GM21367 (cell line): ENCODE results near the gene NUBP1.

ENCODE experiments used
- ATAC-seq: cut with Tn5 transposase; IDR thresholded peaks from one replicate; pipeline ENCODE4 v1.9.1; 2021; ENCODE audit not compliant: unreplicated experiment

The NUBP1 gene

DNA sequence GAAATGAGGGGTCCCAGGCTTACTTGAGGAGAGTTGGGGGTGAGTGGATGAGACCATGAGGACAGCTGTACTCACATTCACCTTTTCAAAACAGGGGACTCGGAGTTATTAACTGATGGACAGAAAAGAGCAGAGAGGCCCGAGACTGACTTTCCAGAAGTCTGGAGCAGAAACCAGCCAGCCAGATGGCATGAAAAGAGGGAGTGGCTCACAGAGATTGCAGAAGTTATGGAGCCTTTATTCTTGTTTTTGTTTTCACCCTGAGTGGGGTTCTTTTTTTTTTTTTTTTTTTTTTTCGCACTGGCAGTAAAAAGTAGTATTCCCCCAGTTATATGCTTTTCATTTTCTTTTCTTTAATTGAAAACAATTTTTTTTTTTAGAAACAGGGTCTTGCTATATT is 56.1 kb downstream of the NUBP1 start:
- ATAC-seq: no peak

DNA sequence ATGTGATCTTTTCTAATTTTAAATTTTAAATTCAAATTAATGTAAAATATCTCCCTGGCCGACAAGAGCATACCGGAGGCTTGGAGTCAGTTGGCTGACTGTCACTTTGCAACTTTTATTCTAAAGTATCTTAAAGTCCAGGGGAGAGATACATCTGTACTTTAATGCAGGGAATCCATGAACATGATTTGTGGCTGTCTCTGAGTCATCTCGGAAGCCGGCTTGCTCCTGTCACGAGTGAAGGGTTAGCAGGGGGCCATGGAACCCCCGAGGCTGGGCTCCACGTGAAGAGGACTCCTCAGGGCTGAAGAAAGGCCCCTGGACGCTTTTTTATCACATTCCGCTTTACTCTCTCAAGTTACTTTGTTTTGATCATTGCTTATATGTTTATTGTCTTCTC is 61.7 kb downstream of the NUBP1 start:
- no peak for ATAC-seq

DNA sequence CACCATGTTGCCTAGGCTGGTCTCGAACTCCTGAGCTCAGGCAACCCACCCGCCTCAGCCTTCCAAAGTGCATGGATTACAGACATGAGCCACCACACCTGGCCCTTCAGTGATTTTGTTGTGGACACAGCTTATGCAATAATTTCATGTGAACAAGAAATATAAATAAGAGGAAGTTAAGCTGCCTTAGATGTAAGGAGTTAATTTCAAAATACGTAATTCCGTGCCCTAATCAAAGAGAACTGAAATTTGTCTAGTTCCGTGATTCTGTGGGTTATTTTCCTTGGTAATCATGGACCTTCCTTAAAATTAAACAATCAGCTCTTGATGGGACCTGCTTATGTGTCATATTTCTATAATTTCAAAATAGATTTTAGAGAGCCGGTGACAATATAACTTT is 63.1 kb downstream of the NUBP1 start:
- ATAC-seq: no peak

- no peak for ATAC-seq
Measured at GRCh38 chr16:10808218-10808617, 64.6 kb downstream of the NUBP1 start.

GRCh38 chr16:10808850-10809249 is 65.2 kb downstream of the NUBP1 start:
- ATAC-seq: no peak

DNA sequence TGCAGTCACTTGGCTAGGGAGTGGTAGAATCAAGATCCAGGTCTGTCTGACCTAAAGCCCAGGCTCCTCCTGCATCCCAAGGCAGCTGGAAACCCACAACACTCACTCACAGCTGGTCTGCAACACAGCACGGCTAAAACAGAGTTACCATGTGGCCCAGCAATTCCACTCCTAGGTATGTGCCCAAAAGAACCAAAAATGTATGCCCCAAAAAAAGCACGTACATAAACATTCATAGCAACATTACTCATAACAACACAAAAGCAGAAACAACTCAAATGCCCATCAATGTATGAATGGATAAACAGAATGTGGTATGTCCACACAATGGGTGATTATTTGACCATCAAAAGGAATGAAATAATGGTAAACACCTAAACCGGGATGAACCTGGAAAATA is 66.1 kb downstream of the NUBP1 start:
- ATAC-seq: no peak

- ATAC-seq: no peak
Measured at GRCh38 chr16:10812312-10813098, 68.9 kb downstream of the NUBP1 start.

GRCh38 chr16:10813099-10813455 is 69.4 kb downstream of the NUBP1 start:
- no peak for ATAC-seq

DNA sequence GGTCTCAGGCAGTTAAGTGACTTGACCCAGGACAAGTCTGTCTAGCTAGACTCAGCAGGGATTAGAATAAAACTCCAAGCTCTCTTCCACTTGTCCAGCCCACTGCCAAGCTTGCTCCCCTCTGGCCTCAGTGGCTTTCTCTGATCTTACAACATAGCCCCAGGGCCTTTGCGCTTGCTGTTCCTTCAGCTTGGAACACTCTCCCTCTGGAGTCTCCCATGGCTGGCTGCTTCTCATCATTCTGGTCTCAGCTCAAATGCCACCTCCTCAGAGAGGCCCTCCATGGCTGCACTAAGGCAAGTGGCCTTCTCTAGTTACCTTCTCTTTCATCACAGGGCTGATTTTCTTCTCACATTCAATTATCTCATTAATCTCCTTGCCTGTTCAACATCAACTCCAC is 73.9 kb downstream of the NUBP1 start:
- no peak for ATAC-seq

GRCh38 chr16:10817963-10818941 is 74.6 kb downstream of the NUBP1 start, which contains the start of gene TVP23A:
Gene TVP23A, minus strand, starts transcription at chr16:10818794. Its CDS starts 301 bp downstream, at chr16:10818493.
- ATAC-seq: no peak
